Erythroblast (primary cell): ENCODE results near the gene PSMA5.

Source experiments
- DNase-seq, 2 experiments: peaks; one replicate each; lab custom pipeline; 2025; lab: John Stamatoyannopoulos, UW
- GATA1 ChIP-seq: IDR thresholded peaks from 2 replicates; pipeline ENCODE4 v1.6.1; 2011; ENCODE audit warnings: low read depth, mild to moderate bottlenecking, control low read depth, low read length, moderate library complexity
- POLR2A ChIP-seq: IDR thresholded peaks from 2 replicates; pipeline ENCODE4 v1.6.1; 2011; ENCODE audit warnings: mild to moderate bottlenecking, low read length

PSMA5 gene

GRCh38 chr1:109354929-109355328, 71.3 kb downstream of the PSMA5 start:
- TF ChIP-seq POLR2A = no peak
- TF ChIP-seq GATA1 = no peak
- no peak for DNase-seq

GRCh38 chr1:109351457-109351856, 74.8 kb downstream of the PSMA5 start:
- no peak for DNase-seq
- TF ChIP-seq GATA1 = no peak

- DNase-seq = no peak
- TF ChIP-seq GATA1 (no peak), POLR2A (no peak)
Measured at GRCh38 chr1:109350655-109351054, 75.6 kb downstream of the PSMA5 start.

DNA sequence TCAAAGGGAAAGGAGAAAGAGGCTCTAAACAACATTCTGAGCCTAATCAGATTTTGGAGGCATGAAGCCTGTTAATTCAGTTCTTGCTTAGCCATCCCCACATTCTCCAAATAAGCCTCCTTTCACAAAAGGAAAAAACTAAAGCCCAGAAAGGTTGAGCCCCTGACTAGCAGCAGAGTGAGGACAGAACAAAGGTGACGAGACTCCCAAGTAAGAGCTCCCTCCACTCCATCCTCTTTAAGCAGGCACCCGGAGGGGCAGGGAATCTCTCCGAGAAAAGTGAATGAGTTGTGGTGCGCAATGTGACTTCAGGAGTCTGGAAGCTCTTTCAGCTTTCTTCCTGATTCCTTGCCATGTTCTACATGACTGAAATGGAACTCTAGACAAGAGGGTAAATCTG, 76.1 kb downstream of the PSMA5 start:
- DNase-seq = no peak
- no peak for TF ChIP-seq GATA1
- no peak for TF ChIP-seq POLR2A
